PFSK-1 (cell line): Measurements from ENCODE around the gene CDC42BPB.

Experiments used
- FOXP2 ChIP-seq: optimal IDR thresholded peaks from 2 replicates; pipeline ENCODE3; 2011; ENCODE audit warnings: borderline replicate concordance, control low read depth, inconsistent platforms; ENCODE audit not compliant: insufficient read depth; ENCODE audit errors: extremely low read length, extremely low read depth
- POLR2AphosphoS5 ChIP-seq: IDR thresholded peaks from 2 replicates; pipeline ENCODE4 v1.6.1; 2012; ENCODE audit warnings: low read depth, mild to moderate bottlenecking, control low read depth, low read length, moderate library complexity
- SIN3A ChIP-seq: IDR thresholded peaks from 2 replicates; pipeline ENCODE4 v1.6.1; 2012; ENCODE audit warnings: mild to moderate bottlenecking, low read length, moderate library complexity, borderline replicate concordance; ENCODE audit not compliant: insufficient read depth
- TAF1 ChIP-seq: IDR thresholded peaks from 2 replicates; pipeline ENCODE4 v1.6.1; 2012; ENCODE audit warnings: low read length, control low read depth, borderline replicate concordance; ENCODE audit not compliant: insufficient read depth
- TF ChIP-seq, protein P1 (sequence below), 2 experiments: IDR thresholded peaks; 2 replicates each; pipeline versions ENCODE4 v1.6.1 to v1.8.0; 2011 to 2012; ENCODE audit warnings: low read depth in 2 of 2, low read length in 2 of 2, control low read depth in 1 of 2, inconsistent platforms in 1 of 2, mild to moderate bottlenecking in 1 of 2, moderate library complexity in 1 of 2; ENCODE audit not compliant: insufficient read depth in 1 of 2

CDC42BPB gene

DNA sequence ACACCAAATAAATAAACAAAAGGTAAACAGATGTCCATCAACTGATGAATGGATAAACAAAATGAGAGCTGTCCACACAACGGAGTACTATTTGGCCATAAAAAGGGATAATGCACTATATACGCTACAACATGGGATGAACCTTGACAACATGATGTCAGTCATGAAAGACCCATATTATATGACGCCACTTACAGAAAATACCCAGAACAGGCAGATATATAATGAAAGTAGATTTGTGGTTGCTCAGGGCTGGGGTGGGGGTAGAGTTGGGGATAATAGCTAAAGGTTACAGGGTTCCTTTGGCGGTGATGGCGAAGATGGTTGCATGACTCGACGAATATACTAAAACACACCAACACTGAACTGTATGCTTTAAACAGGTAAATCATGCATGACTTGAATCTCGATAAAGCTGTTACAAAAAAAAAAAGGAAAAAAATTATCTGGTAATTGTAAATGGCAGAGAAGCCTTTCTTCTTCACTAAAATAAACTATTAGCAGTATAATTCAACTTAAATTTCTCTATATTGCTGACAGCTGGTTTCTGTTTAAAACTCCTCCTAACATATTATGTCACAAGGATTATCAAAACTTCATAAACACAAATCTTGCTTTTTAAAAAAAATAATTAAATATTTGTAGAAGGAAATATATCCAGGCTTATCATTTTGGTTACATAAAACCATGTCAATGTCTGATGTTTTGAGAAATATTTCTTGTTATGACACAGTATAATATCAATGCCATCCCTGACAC lies 13.9 kb downstream of the CDC42BPB start:
- no peak for TF ChIP-seq SIN3A
- no peak for TF ChIP-seq POLR2AphosphoS5
- TF ChIP-seq TAF1, result no peak
- TF ChIP-seq, protein P1, sequence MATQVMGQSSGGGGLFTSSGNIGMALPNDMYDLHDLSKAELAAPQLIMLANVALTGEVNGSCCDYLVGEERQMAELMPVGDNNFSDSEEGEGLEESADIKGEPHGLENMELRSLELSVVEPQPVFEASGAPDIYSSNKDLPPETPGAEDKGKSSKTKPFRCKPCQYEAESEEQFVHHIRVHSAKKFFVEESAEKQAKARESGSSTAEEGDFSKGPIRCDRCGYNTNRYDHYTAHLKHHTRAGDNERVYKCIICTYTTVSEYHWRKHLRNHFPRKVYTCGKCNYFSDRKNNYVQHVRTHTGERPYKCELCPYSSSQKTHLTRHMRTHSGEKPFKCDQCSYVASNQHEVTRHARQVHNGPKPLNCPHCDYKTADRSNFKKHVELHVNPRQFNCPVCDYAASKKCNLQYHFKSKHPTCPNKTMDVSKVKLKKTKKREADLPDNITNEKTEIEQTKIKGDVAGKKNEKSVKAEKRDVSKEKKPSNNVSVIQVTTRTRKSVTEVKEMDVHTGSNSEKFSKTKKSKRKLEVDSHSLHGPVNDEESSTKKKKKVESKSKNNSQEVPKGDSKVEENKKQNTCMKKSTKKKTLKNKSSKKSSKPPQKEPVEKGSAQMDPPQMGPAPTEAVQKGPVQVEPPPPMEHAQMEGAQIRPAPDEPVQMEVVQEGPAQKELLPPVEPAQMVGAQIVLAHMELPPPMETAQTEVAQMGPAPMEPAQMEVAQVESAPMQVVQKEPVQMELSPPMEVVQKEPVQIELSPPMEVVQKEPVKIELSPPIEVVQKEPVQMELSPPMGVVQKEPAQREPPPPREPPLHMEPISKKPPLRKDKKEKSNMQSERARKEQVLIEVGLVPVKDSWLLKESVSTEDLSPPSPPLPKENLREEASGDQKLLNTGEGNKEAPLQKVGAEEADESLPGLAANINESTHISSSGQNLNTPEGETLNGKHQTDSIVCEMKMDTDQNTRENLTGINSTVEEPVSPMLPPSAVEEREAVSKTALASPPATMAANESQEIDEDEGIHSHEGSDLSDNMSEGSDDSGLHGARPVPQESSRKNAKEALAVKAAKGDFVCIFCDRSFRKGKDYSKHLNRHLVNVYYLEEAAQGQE (IDR thresholded peaks at IDR 0.05; ENCODE audit: insufficient read depth in 1 of 2, low read depth in 2 of 2, low read length in 2 of 2), result no peak
- no peak for TF ChIP-seq FOXP2

DNA sequence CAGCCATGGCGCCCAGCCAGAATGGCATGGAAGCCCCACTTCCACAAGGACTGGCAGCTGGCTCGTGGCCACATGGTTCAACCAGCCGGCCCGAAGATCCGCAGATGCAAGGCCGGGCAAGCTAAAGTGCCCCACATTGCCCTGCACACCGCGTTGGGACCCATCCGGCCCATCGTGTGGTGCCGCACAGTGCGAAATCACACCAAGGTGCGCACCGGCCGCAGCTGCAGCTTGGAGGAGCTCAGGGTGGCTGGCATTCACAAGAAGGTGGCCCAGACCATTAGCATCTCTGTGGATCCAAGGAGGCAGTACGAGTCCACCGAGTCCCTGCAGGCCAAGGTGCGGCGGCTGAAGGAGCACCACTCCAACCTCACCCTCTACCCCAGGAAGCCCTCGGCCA lies 15.9 kb downstream of the CDC42BPB start:
- TF ChIP-seq POLR2AphosphoS5 (no peak), FOXP2 (no peak), SIN3A (no peak), TAF1 (no peak)
- TF ChIP-seq, protein P1 (IDR thresholded peaks at IDR 0.05; ENCODE audit: insufficient read depth in 1 of 2, low read depth in 2 of 2, low read length in 2 of 2), result no peak

DNA sequence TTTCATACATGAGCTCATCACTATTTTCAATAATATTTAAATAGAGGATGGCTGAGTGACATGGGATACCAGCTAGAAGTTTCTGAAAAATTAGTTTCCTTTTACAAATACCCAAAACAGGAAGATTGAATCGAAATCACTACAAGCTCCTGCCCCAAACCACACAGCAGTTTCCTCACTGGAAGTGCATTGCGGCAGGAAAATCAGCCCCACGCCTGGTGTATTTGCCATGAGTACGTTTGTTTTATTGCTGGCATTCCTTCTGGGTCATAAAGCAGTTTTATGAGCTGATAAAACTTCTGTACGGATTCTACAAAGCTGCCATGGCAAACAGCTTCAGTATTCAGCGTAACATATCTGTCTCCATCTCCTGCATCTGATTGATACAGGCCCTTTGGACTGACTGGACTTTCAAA lies 23.7 kb downstream of the CDC42BPB start:
- TF ChIP-seq, protein P1 (IDR thresholded peaks at IDR 0.05; ENCODE audit: insufficient read depth in 1 of 2, low read depth in 2 of 2, low read length in 2 of 2), result no peak
- TF ChIP-seq SIN3A (no peak), TAF1 (no peak), FOXP2 (no peak), POLR2AphosphoS5 (no peak)

DNA sequence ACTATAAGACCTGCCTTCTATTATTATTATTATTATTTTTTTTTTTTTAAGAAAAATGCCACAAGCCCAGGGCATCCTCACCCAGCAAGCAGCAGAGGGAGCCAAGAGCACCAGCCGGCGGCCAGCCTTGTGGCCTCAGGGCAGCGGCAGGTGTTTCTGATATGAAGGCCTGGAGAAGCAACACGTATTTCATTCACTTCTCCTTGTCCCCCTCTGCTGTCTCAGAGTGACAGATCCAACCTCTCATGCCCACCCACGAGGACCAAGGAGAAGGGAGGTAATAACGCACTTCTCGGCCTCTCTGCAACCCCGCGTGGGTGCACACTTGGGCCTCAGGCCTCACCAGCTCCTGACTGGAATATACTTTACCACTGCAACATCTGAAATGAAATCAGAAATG lies 25.4 kb downstream of the CDC42BPB start:
- TF ChIP-seq SIN3A, result no peak
- no peak for TF ChIP-seq FOXP2
- TF ChIP-seq, protein P1 (IDR thresholded peaks at IDR 0.05; ENCODE audit: insufficient read depth in 1 of 2, low read depth in 2 of 2, low read length in 2 of 2), result no peak
- no peak for TF ChIP-seq TAF1
- TF ChIP-seq POLR2AphosphoS5, result no peak

DNA sequence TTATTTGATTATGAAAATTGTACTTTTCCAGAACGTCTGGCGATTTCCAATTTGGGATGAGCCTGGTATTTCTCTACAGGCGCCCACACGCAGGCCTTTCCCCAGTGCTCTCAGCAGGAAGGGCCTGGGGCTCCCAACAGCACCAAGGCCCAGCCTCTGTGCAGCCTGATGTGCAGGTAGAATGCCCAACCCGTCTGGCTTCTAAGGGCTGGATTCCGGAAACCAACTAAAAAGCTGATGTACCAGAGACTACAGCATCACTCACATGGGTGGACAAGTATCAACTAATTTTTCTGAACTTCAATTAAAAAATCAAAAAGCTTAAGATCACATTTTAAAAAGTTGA lies 25.8 kb downstream of the CDC42BPB start:
- TF ChIP-seq SIN3A (no peak), FOXP2 (no peak), TAF1 (no peak), POLR2AphosphoS5 (no peak)
- TF ChIP-seq, protein P1 (IDR thresholded peaks at IDR 0.05; ENCODE audit: insufficient read depth in 1 of 2, low read depth in 2 of 2, low read length in 2 of 2), result no peak
